Heart right ventricle (tissue), 16 donors: ENCODE results near the gene OSBPL8. TPM values are rescaled to one million over a fixed set of nuclear protein-coding genes. Genes with fewer than 3 reads are reported as not detected.
A peak's percentile ranks its signal among the peaks of the same experiment; 100 is the strongest.

Experiments used
- ATAC-seq, 8 donors: fragments of 200-7000 bp; cut with Tn5 transposase; one replicate each; pipeline ENCODE4 v1.9.1; 2020; ENCODE audit warnings: mild to moderate bottlenecking in 8 of 8, moderate library complexity in 8 of 8, moderate number of reproducible peaks in 1 of 8
- DNase-seq, 2 donors: peaks; one replicate each; pipeline ENCODE4 v3.0.0-alpha.2; 2020
- H3K27ac ChIP-seq, 10 donors: fragments of 200-600 bp; sonication (generic) in 2 of 10; one replicate each; pipeline versions ENCODE4 v1.5.0 to v1.8.0; 2020 to 2022; ENCODE audit warnings: mild to moderate bottlenecking in 3 of 10
- H3K27me3 ChIP-seq, 7 donors: fragments of 200-600 bp; one replicate each; pipeline ENCODE4 v1.8.0; 2021 to 2022; ENCODE audit warnings: mild to moderate bottlenecking in 2 of 7
- H3K36me3 ChIP-seq, 9 donors: fragments of 200-600 bp; sonication (generic) in 1 of 9; one replicate each; pipeline versions ENCODE4 v1.5.0 to v1.8.0; 2020 to 2022; ENCODE audit warnings: mild to moderate bottlenecking in 2 of 9
- H3K4me1 ChIP-seq, 9 donors: fragments of 200-600 bp; sonication (generic) in 1 of 9; one replicate each; pipeline versions ENCODE4 v1.5.0 to v1.8.0; 2020 to 2022; ENCODE audit warnings: mild to moderate bottlenecking in 4 of 9
- H3K4me3 ChIP-seq, 10 donors: fragments of 200-600 bp; sonication (generic) in 2 of 10; one replicate each; pipeline versions ENCODE4 v1.5.0 to v1.8.0; 2020 to 2022; ENCODE audit warnings: mild to moderate bottlenecking in 7 of 10, moderate library complexity in 2 of 10
- H3K9me3 ChIP-seq, 11 donors: fragments of 200-600 bp in 10 of 11; sonication (generic) in 2 of 11; one replicate each; pipeline versions ENCODE4 v1.5.0 to v1.8.0; 2013 to 2022; ENCODE audit warnings: mild to moderate bottlenecking in 2 of 11, control low read depth in 1 of 11, moderate library complexity in 1 of 11
- CTCF ChIP-seq, 9 donors: fragments of 200-600 bp; sonication (generic) in 2 of 9; IDR thresholded peaks; one replicate each; pipeline versions ENCODE4 v1.5.0 to v1.8.0; 2021 to 2022; ENCODE audit warnings: antibody characterized with exemption in 9 of 9, mild to moderate bottlenecking in 5 of 9, moderate library complexity in 1 of 9
- WGBS, 2 donors: extraction: QIAGEN DNeasy Blood & Tissue Kit; methylation state at CpG; one replicate each; pipeline ENCODE4 v1.1.7; 2013; ENCODE audit warnings: inconsistent platforms in 1 of 2; 5-methylcytosine and 5-hydroxymethylcytosine counted together
- intact Hi-C, 10 donors: fragments of 100-400 bp; cut with DNase I; formaldehyde crosslinking; loops; one replicate each; pipeline versions ENCODE4 v1.11.1 to v1.14.2; 2022
- polyA plus RNA-seq, 2 donors: library from polyadenylated mRNA; stranded (reverse); fragments of 200-250 nt; gene quantifications; one replicate each; pipeline ENCODE4 v1.2.3, GENCODE V29; 2013
- total RNA-seq, 10 donors: library from RNA; stranded (reverse); fragmentation: NEBNext Ultra II Directional in 3 of 10; extraction: Animal tissue kit (Norgen Biotek cat#: 25700) in 3 of 10; gene quantifications; one replicate each; pipeline versions ENCODE4 v1.2.1 to v1.2.4, GENCODE V29; 2021 to 2023
- donor health status: Arrhythmogenic right ventricular cardiomyopathy.
- donor health status: ischemic (EF 13 %, LVEDD 7.1; RV severe dilation, severe dysfunction).
- donor health status: healthy with polysubstance abuse.
- donor health status: DM: no; HTN: yes; CAD: no.
- donor health status: DM: no; HTN: no; CAD: no.
- donor health status: ischemic (EF 25% LVEDD 6.9; RV normal size, moderate dysfunction).
- donor health status: ischemic (EF 25% LVEDD 5.7; RV mildly dilated, moderate dysfunction).
- donor health status: healthy.
- donor health status: DM: yes; HTN: yes; CAD: no.
- donor health status: Ischemic cardiomyopathy.
- donor health status: ischemic (EF 35%, LVEDD 5.7; RV mildly dilated, moderate dysfunction).
- donor health status: nonischemic (EF 11% LVEDD 7.7; RV severe dilation, severe dysfunction).
- donor health status: DM: yes; HTN: yes; CAD: no.
- donor health status: PGD.
- donor health status: ischemic (EF 29% LVEDD 5.4; RV normal size, mild dysfunction).
- donor health status: nonischemic (EF 23%, LVEDD 6.1; RV moderate dilation, normal function).

OSBPL8 gene
- total and polyA plus RNA-seq, 12 donors: 5.6 to 50.0 (median 33.3) TPM

- Histone ChIP-seq H3K9me3 (no peaks in the 10 kb centered on the region), H3K27me3 (no peaks in the 10 kb centered on the region), H3K27ac (no peak overlapping the region), H3K4me1 (peaks cover 0 to 24% (median 13%) of the 10 kb centered on the region in 9 donors), H3K36me3 (no peaks in the 10 kb centered on the region), H3K4me3 (no peak overlapping the region)
- ATAC-seq: no peak
- intact Hi-C loops: loop anchor here in 1 of 10 donors (10.0 kb wide), 1 partner anchor 477 kb away; the partner anchor contains the start of gene NAP1L1
- no peak for DNase-seq
- no peak for TF ChIP-seq CTCF (IDR thresholded peaks at IDR 0.05)
- WGBS, 2 donors: 55 to 58% methylated on average over 3 of the region's 3 CpGs
Observed at GRCh38 chr12:76562130-76562529, 2.6 kb upstream of the OSBPL8 start.

GRCh38 chr12:76560086-76560491, 518 bp upstream of the OSBPL8 start:
- 20 to 26% methylated on average over 8 of the region's 8 CpGs for WGBS, 2 donors
- peak overlapping the region; percentile 67 to 99 (median 94) for H3K27ac ChIP-seq
- H3K36me3 ChIP-seq: no peaks in the 10 kb centered on the region
- TF ChIP-seq CTCF (IDR thresholded peaks at IDR 0.05): no peak
- no peaks in the 10 kb centered on the region for H3K27me3 ChIP-seq
- DNase-seq (no peak), ATAC-seq (peak in 2 of 8 donors; percentile 69 to 73)
- H3K9me3 ChIP-seq: no peaks in the 10 kb centered on the region
- intact Hi-C loops: loop anchor here in 1 of 10 donors (10.0 kb wide), 1 partner anchor 475 kb away; the partner anchor contains the start of gene NAP1L1
- H3K4me3 ChIP-seq: peak overlapping the region; percentile 84 to 97 (median 94)
- H3K4me1 ChIP-seq: peaks cover 0 to 43% (median 27%) of the 10 kb centered on the region in 9 donors

- peak overlapping the region; percentile 84 to 97 (median 94) for H3K4me3 ChIP-seq
- H3K36me3 ChIP-seq: no peaks in the 10 kb centered on the region
- TF ChIP-seq CTCF (IDR thresholded peaks at IDR 0.05): no peak
- peak; percentile 43 to 76 (median 58) for ATAC-seq
- peak overlapping the region; percentile 59 to 99 (median 94) for H3K27ac ChIP-seq
- WGBS, 2 donors: 0% methylated on average over 33 of the region's 33 CpGs
- intact Hi-C loops: loop anchor here in 5 of 10 donors (5.0 to 10.0 kb wide), 8 partner anchors 92 to 1044 kb away; partner anchors contain the start of genes BBS10 (in 2 of the 5), KRR1 (in 1 of the 5) and NAP1L1 (in 1 of the 5)
- peaks cover 0 to 56% (median 38%) of the 10 kb centered on the region in 9 donors for H3K4me1 ChIP-seq
- DNase-seq: peak; percentile 43 to 58
- no peaks in the 10 kb centered on the region for H3K27me3 ChIP-seq
- no peaks in the 10 kb centered on the region for H3K9me3 ChIP-seq
Observed at GRCh38 chr12:76558684-76559399, 729 bp downstream of the OSBPL8 start.

- peaks cover 4 to 80% (median 56%) of the 10 kb centered on the region in 9 donors for H3K4me1 ChIP-seq
- ATAC-seq: no peak
- intact Hi-C loops: loop anchor here in 5 of 10 donors (5.0 to 10.0 kb wide), 8 partner anchors 89 to 1042 kb away; partner anchors contain the start of genes BBS10 (in 2 of the 5), KRR1 (in 1 of the 5) and NAP1L1 (in 1 of the 5)
Observed at GRCh38 chr12:76556368-76556767, 3.2 kb downstream of the OSBPL8 start.

More at GRCh38 chr12:76556368-76556767, 3.2 kb downstream of the OSBPL8 start:
- TF ChIP-seq CTCF (IDR thresholded peaks at IDR 0.05): no peak
- Histone ChIP-seq H3K9me3 (no peaks in the 10 kb centered on the region), H3K36me3 (no peaks in the 10 kb centered on the region), H3K4me3 (no peak overlapping the region), H3K27me3 (no peaks in the 10 kb centered on the region), H3K27ac (no peak overlapping the region)
- 96 to 100% methylated on average over 4 of the region's 4 CpGs for WGBS, 2 donors
- DNase-seq: no peak
